Measurements from ENCODE around the gene APBB2.

The APBB2 gene

GRCh38 chr4:41215155-41215554 is 813 bp upstream of the APBB2 start:
- no peak for DNase-seq

GRCh38 chr4:41214825-41215146 is 444 bp upstream of the APBB2 start:
- no peak for DNase-seq

GRCh38 chr4:41213625-41214135 is 662 bp downstream of the APBB2 start:
- DNase-seq: no peak

GRCh38 chr4:41212616-41213203 is 1.6 kb downstream of the APBB2 start:
- DNase-seq: peak; percentile 31

- no peak for DNase-seq
Measured at GRCh38 chr4:41211951-41212615, 2.3 kb downstream of the APBB2 start.

DNA sequence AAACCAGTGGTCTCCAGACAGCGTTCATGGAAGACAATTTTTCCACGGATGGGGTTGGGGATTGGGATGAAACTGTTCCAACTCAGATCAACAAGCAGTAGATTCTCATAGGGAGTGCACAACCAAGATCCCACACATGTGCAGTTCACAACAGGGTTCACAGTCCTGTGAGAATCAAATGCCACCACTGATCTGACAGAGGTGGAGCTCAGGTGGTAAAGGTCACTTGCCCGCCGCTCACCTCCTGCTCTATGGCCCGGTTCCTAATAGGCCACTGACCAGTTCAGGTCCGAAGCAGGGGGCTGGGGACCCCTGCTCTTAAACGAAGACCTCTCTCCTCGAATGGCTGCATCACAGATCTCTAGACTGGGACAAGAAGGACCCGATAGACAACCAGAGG is 4.4 kb downstream of the APBB2 start:
- DNase-seq: no peak

DNA sequence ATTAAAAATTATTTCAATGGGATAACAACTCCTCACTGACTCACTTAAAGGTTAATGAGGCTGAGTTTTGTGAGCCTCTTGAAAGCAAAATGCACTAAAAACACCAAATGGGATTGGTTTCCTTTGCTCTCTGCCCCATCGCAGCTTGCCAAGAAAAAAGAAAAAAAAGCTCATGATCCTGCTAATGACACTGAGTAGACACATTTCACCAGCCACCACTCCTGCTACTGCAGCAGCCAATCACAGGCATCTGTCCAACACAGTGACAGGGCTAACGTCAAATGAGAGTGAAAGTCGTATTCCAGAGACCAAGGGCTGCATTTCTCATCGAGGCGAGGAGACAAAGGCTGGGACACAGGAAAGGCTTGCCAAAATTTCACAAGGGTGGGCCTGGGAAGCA is 5.2 kb downstream of the APBB2 start:
- DNase-seq: no peak

DNA sequence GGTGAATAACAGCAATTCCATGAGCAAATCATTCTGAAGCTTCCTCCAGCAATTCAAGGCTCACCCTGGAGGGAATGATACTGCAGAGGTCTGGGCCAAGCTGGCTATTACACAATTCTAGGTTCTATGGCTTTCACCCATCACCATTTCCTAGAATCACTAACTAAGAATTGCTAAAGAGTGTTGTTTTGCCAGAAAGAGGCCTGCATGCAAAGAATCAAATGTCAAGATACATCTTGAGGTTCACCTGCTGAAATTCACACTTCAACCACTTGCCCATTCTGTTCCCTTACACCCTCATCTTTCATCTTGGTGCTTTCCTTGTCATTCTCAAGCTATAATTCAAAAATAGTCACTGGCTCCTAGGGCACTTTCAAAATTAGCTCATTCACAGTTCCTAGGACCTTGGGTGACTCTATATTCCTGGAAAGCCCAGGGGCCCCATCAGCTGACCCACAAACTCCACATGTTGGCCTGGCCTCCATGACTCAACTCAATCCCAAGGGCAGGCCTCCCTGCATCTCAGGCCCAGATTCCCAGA is 7.0 kb downstream of the APBB2 start:
- DNase-seq: peak; percentile 56

GRCh38 chr4:41205854-41206460 is 8.4 kb downstream of the APBB2 start:
- no peak for DNase-seq

DNA sequence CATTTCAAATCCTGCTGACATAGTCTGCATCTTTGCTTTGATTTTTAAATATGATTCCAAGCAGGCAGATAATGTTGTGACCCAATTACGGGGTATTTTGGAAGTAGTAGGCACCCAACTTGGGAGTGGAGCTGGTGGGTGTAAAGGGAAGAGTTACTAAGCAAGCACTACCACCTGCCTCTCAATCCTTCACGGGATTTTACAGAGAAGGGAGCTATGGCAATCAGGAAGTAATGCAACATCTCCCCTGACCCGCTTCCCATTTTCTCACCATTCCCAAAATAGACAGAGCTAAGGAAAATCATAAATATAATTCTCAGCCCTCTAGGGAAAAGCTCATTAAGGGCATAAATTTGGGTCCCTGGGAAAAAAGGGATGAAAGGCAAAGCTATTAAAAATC is 9.2 kb downstream of the APBB2 start:
- DNase-seq: no peak

DNA sequence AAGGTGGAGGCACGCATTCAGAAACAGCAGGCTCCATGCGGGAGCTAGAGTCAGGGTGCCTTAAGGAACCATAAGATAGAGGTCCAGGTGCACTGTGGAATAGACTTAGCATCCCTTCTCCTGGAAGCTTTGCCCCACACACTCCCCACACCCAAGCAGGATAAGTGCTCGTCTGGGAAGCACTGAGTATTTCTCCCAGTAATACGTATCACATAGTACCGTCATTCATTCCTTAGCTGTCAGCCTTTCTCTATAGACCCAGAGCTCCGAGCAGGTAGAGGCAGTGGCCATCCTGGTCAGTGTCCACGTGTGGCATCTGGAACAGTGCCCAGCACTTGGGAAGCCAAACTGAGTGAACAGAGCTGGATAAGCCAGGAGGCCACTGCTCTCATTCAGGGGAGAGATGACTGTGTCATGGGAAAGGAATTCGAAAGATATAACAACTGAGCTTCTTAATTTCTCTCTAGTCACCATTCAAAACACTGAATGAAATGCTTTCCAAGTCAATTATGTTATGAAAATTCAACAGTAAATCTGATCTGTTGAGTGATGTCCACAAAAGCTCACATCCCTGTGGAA is 9.9 kb downstream of the APBB2 start:
- no peak for DNase-seq

DNA sequence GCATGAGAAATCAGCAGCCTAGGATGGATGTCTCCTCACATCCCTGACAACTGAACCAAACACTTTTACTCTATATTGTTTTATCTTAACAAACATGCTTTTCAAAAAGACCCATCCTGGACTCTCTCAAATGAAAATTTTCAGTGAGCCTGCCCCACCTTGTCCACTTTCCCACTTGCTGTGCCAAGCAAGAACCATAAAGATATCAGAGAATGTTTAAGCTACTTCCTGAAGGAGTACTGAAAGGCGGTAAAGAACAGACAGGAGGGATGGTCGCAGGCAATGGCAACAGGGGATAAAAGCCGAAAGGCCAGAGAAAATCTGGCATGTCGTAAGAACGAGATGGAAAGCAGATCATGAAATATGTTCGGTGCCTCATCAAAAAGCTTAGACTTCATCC is 10.5 kb downstream of the APBB2 start:
- DNase-seq: no peak

DNA sequence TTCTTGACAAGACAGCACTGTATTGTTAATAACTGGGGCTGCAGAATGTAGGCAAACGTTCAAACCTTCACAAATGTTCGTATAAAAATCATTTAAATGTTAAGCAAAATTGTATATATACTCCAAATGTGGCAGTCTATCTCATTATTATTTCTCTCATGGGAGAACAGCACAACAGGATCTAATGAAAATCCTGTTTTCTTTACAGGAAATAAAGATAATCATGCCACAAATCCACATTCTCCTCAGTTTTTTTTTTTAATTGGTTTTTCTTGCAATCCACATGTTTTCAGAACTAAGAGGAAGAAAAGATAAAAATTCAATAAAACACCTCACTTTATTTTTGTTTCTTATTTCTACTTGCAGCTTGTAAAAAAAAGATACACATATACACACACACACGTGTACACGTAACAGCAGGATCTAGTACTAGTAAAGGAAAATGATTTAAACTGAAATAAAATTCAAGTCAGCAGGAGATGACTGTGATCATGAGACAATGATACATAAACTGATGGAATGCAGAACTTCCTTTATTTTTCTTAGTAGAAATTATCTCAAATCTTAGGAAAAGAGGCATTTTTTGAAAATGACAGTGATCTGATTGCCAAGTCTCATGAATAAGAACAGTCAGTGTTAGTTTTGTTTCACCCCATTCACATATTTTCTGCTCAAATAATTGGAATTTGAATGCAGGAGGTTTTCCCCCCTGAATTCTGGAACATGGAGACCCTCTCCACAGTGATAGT is 11.3 kb downstream of the APBB2 start:
- DNase-seq: no peak

DNA sequence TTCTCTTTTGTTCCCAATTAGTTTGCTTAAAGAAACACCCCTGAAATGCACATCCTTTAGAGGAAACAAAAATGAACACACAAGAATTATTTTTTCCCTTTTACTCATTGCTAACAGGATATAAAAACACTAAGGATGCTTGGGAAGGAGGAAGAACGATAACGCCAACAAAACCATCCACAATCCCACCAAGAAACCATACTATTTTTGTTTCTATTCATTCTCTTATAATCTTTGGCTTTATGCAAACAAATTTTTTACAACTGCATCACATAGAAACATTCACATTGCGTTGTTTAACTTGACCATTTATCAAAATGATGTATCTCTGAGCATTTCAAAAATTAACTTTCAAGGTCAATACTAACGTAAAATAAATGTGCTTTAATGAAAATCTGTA is 12.0 kb downstream of the APBB2 start:
- no peak for DNase-seq

DNA sequence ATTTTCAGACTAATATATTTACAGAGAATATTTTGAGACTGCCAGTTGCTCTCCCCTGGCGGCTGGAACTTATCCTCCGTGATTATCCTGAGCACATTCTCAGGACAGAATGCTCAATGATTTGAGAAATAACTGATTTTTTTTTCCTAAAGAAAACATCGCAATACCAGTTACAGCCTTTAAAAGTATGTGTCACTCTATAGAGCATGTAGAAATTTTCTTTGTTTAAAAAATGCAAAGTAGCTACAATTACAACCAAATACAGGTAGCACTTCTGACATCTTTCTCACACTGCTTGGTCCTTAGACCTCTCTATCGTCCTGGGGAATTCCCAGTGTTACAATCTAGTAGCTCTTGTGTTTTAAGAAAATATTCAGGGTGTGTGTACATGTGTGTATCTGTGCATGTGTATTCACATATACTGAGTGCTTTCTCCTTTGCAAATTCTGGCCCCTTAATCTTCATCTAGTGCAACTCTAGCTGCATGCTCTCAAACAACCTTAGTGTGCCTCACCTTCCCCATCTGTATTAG is 13.8 kb downstream of the APBB2 start:
- DNase-seq: no peak

- no peak for DNase-seq
Measured at GRCh38 chr4:41199788-41200187, 14.6 kb downstream of the APBB2 start.

- DNase-seq: no peak
Measured at GRCh38 chr4:41197996-41198395, 16.3 kb downstream of the APBB2 start.

GRCh38 chr4:41197495-41197894 is 16.8 kb downstream of the APBB2 start:
- no peak for DNase-seq

GRCh38 chr4:41196633-41197332 is 17.6 kb downstream of the APBB2 start:
- DNase-seq: no peak

DNA sequence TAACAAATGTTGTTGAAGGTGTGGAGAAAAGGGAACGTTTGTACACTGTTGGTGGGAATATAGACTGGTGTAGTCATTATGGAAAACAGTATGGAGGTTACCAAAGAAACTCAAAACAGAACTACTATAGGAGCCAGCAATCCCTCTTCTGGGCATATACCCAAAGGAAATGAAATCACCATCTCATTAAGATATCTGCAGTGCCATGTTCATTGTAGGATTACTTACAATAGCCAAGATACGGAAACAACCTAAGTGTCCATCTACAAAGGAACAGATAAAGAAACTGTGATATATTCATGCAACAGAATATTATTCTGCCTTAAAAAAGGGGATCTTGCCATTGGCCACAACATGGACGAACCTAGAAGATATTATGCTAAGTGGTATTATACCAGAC is 22.2 kb downstream of the APBB2 start:
- no peak for DNase-seq

DNA sequence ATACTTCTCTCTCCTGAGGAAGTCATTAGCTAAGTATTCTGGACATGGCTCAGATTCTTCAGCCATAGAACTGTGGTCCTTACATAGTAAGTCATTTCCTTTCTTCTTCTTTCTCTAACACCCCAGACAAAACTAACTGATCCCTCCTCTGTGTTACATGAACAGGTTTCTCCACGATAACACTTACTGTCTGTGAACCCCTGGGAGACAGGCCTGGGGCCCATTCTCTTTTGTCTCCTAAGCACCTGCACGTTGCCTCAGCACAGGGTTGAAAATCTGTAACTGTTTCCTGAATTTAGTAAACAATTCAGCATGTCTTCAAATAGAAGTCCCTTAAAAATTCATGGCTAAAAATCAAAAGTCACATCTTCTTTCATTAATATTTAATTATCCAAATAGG is 24.7 kb downstream of the APBB2 start:
- no peak for DNase-seq

GRCh38 chr4:41189076-41189475 is 25.3 kb downstream of the APBB2 start:
- no peak for DNase-seq

Measured in activated CD4-positive, alpha-beta T cell treated with anti-CD3 and anti-CD28 coated beads, Interleukin-2, amount 50 U/mL, for 16 hours (primary cell).